ENCODE results near the gene TMF1.
A peak's percentile ranks its signal among the peaks of the same experiment; 100 is the strongest.

Gene TMF1

GRCh38 chr3:69080233-69080920 lies 28.2 kb upstream of the TMF1 start, which contains the start of gene UBA3:
Gene UBA3 (minus strand): TSS chr3:69080365. CDS start chr3:69080353, 12 bp downstream.
- peak; percentile 87 for DNase-seq

GRCh38 chr3:69079269-69080159 lies 27.4 kb upstream of the TMF1 start:
- DNase-seq: peak; percentile 12

GRCh38 chr3:69072928-69073327 lies 20.8 kb upstream of the TMF1 start:
- no peak for DNase-seq

- DNase-seq: no peak
Observed at GRCh38 chr3:69066121-69066520, 14.0 kb upstream of the TMF1 start.

- DNase-seq: no peak
Observed at GRCh38 chr3:69065318-69065964, 13.3 kb upstream of the TMF1 start.

- no peak for DNase-seq
Observed at GRCh38 chr3:69063636-69064035, 11.5 kb upstream of the TMF1 start.

- no peak for DNase-seq
Observed at GRCh38 chr3:69059688-69060087, 7.6 kb upstream of the TMF1 start.

GRCh38 chr3:69058947-69059224 lies 6.8 kb upstream of the TMF1 start:
- no peak for DNase-seq

- no peak for DNase-seq
Observed at GRCh38 chr3:69058180-69058946, 6.2 kb upstream of the TMF1 start.

GRCh38 chr3:69052472-69052898 lies 352 bp upstream of the TMF1 start:
- no peak for DNase-seq

GRCh38 chr3:69048990-69049389 lies 3.1 kb downstream of the TMF1 start:
- DNase-seq: no peak

- DNase-seq: no peak
Observed at GRCh38 chr3:69044608-69045007, 7.5 kb downstream of the TMF1 start.

- DNase-seq: peak; percentile 89
Observed at GRCh38 chr3:69033470-69033869, 18.7 kb downstream of the TMF1 start.

- no peak for DNase-seq
Observed at GRCh38 chr3:69032737-69033136, 19.4 kb downstream of the TMF1 start.

GRCh38 chr3:69032142-69032541 lies 20.0 kb downstream of the TMF1 start:
- peak; percentile 82 for DNase-seq

GRCh38 chr3:69031635-69032034 lies 20.5 kb downstream of the TMF1 start:
- peak; percentile 47 for DNase-seq

GRCh38 chr3:69020857-69021256 lies 31.3 kb downstream of the TMF1 start:
- DNase-seq: no peak

GRCh38 chr3:69020424-69020823 lies 31.7 kb downstream of the TMF1 start:
- DNase-seq: no peak

GRCh38 chr3:69016901-69017300 lies 35.2 kb downstream of the TMF1 start:
- no peak for DNase-seq

GRCh38 chr3:69016102-69016501 lies 36.0 kb downstream of the TMF1 start:
- no peak for DNase-seq

- DNase-seq: no peak
Observed at GRCh38 chr3:69014022-69014580, 38.0 kb downstream of the TMF1 start.

- peak; percentile 89 for DNase-seq
Observed at GRCh38 chr3:69013253-69014021, 38.7 kb downstream of the TMF1 start, which contains the start of gene EOGT. Gene EOGT (minus strand): TSS chr3:69013684. CDS start chr3:69009846, 3,838 bp downstream.
